CD4-positive, alpha-beta T cell treated with Interleukin-6 at 100 ng/mL for 8 hours (primary cell): ENCODE data around the gene SCAF1.

Source experiments
- DNase-seq: peaks from one replicate; pipeline ENCODE4 v3.0.0-alpha.2; 2020; ENCODE audit warnings: mixed read lengths, low spot score

SCAF1 gene

GRCh38 chr19:49641688-49642491 lies at the start of gene SCAF1:
TSS of gene SCAF1 (plus strand) at chr19:49642209. CDS start at chr19:49645027, 2,818 bp downstream.
- peak; percentile 100 for DNase-seq

GRCh38 chr19:49592486-49593232 lies 49.4 kb upstream of the SCAF1 start:
- no peak for DNase-seq

- DNase-seq = peak; percentile 93
These were observed 48.5 kb upstream of the SCAF1 start for GRCh38 chr19:49593233-49594113.

- DNase-seq = no peak
These were observed 47.6 kb upstream of the SCAF1 start for GRCh38 chr19:49594157-49594992.

- DNase-seq = no peak
These were observed 46.8 kb upstream of the SCAF1 start for GRCh38 chr19:49594993-49595818.

- DNase-seq = no peak
These were observed 46.1 kb upstream of the SCAF1 start for GRCh38 chr19:49595819-49596404.

- DNase-seq = no peak
These were observed 45.6 kb upstream of the SCAF1 start for GRCh38 chr19:49596407-49596806.

- no peak for DNase-seq
These were observed 44.9 kb upstream of the SCAF1 start for GRCh38 chr19:49596954-49597702.

GRCh38 chr19:49597703-49597974 lies 44.4 kb upstream of the SCAF1 start:
- no peak for DNase-seq

GRCh38 chr19:49599378-49600295 lies 42.4 kb upstream of the SCAF1 start:
- no peak for DNase-seq

GRCh38 chr19:49601482-49602038 lies 40.4 kb upstream of the SCAF1 start:
- DNase-seq = no peak

GRCh38 chr19:49602806-49603205 lies 39.2 kb upstream of the SCAF1 start:
- no peak for DNase-seq

- no peak for DNase-seq
These were observed 36.4 kb upstream of the SCAF1 start for GRCh38 chr19:49605605-49606004.

GRCh38 chr19:49609499-49610092 lies 32.4 kb upstream of the SCAF1 start:
- DNase-seq = no peak

- no peak for DNase-seq
These were observed 28.6 kb upstream of the SCAF1 start for GRCh38 chr19:49613374-49613773.

GRCh38 chr19:49614096-49614833 lies 27.7 kb upstream of the SCAF1 start:
- no peak for DNase-seq

GRCh38 chr19:49615861-49616260 lies 26.1 kb upstream of the SCAF1 start:
- DNase-seq = no peak
